ENCODE data around the gene C1orf226. TPM values are rescaled to one million over a fixed set of nuclear protein-coding genes. Genes with fewer than 3 reads are reported as not detected.

C1orf226 gene
- total RNA-seq: 0.26 TPM in 2 replicates

- DNase-seq (ENCODE audit: low read depth) (peak; percentile 89), FAIRE-seq (peak; percentile 66)
- Histone ChIP-seq H3K4me3 (ENCODE audit: low read depth, low read length) (no peak within 1 kb of the TSS), H3K36me3 (ENCODE audit: control insufficient read depth, insufficient read depth, low read length) (no peaks in the 10 kb centered on the region), H3K27me3 (ENCODE audit: control insufficient read depth, insufficient read depth, low read length) (no peaks in the 10 kb centered on the region)
- TF ChIP-seq CTCF (IDR thresholded peaks at IDR 0.05; ENCODE audit: insufficient read depth, low read length, severe bottlenecking): no peak
These were observed at the start of gene C1orf226 for GRCh38 chr1:162381383-162381782. Gene C1orf226, plus strand, starts transcription at chr1:162381728. Its CDS starts 174 bp downstream, at chr1:162381902.

- Histone ChIP-seq H3K27me3 (ENCODE audit: control insufficient read depth, insufficient read depth, low read length) (no peaks in the 10 kb centered on the region), H3K36me3 (ENCODE audit: control insufficient read depth, insufficient read depth, low read length) (no peaks in the 10 kb centered on the region), H3K4me3 (ENCODE audit: low read depth, low read length) (no peak overlapping the region)
- FAIRE-seq (no peak), DNase-seq (ENCODE audit: low read depth) (no peak)
- no peak for TF ChIP-seq CTCF (IDR thresholded peaks at IDR 0.05; ENCODE audit: insufficient read depth, low read length, severe bottlenecking)
These were observed 47.5 kb upstream of the C1orf226 start for GRCh38 chr1:162333991-162334390.

GRCh38 chr1:162335126-162335525, 46.4 kb upstream of the C1orf226 start:
- no peak overlapping the region for H3K4me3 ChIP-seq (ENCODE audit: low read depth, low read length)
- H3K36me3 ChIP-seq (ENCODE audit: control insufficient read depth, insufficient read depth, low read length): no peaks in the 10 kb centered on the region
- no peak for TF ChIP-seq CTCF (IDR thresholded peaks at IDR 0.05; ENCODE audit: insufficient read depth, low read length, severe bottlenecking)
- DNase-seq (ENCODE audit: low read depth): no peak
- H3K27me3 ChIP-seq (ENCODE audit: control insufficient read depth, insufficient read depth, low read length): no peaks in the 10 kb centered on the region
- no peak for FAIRE-seq

GRCh38 chr1:162336621-162337285, 44.8 kb upstream of the C1orf226 start:
- DNase-seq (ENCODE audit: low read depth) (no peak), FAIRE-seq (no peak)
- H3K36me3 ChIP-seq (ENCODE audit: control insufficient read depth, insufficient read depth, low read length): no peaks in the 10 kb centered on the region
- no peaks in the 10 kb centered on the region for H3K27me3 ChIP-seq (ENCODE audit: control insufficient read depth, insufficient read depth, low read length)
- no peak for TF ChIP-seq CTCF (IDR thresholded peaks at IDR 0.05; ENCODE audit: insufficient read depth, low read length, severe bottlenecking)
- no peak overlapping the region for H3K4me3 ChIP-seq (ENCODE audit: low read depth, low read length)

- no peak for DNase-seq (ENCODE audit: low read depth)
- no peak for TF ChIP-seq CTCF (IDR thresholded peaks at IDR 0.05; ENCODE audit: insufficient read depth, low read length, severe bottlenecking)
- no peak for FAIRE-seq
These were observed 39.0 kb upstream of the C1orf226 start for GRCh38 chr1:162342452-162342983.

GRCh38 chr1:162343470-162343869, 38.1 kb upstream of the C1orf226 start:
- no peaks in the 10 kb centered on the region for H3K27me3 ChIP-seq (ENCODE audit: control insufficient read depth, insufficient read depth, low read length)
- H3K36me3 ChIP-seq (ENCODE audit: control insufficient read depth, insufficient read depth, low read length): no peaks in the 10 kb centered on the region
- FAIRE-seq (no peak), DNase-seq (ENCODE audit: low read depth) (no peak)
- TF ChIP-seq CTCF (IDR thresholded peaks at IDR 0.05; ENCODE audit: insufficient read depth, low read length, severe bottlenecking): no peak
- no peak overlapping the region for H3K4me3 ChIP-seq (ENCODE audit: low read depth, low read length)

More at GRCh38 chr1:162342452-162342983, 39.0 kb upstream of the C1orf226 start:
- Histone ChIP-seq H3K4me3 (ENCODE audit: low read depth, low read length) (no peak overlapping the region), H3K27me3 (ENCODE audit: control insufficient read depth, insufficient read depth, low read length) (no peaks in the 10 kb centered on the region), H3K36me3 (ENCODE audit: control insufficient read depth, insufficient read depth, low read length) (no peaks in the 10 kb centered on the region)
